ENCODE data around the gene SH3RF3. TPM values are rescaled to one million over a fixed set of nuclear protein-coding genes. Genes with fewer than 3 reads are reported as not detected.

SH3RF3 gene
- total and polyA plus RNA-seq, 4 experiments from 2014 or later, result 0.26 to 2.2 (median 2.1) TPM; not detected in 1

- CTCF ChIA-PET (ENCODE audit: partially characterized antibody), result interaction anchor here (0.7 kb wide), 1 partner anchor 9 kb away, joined by 3 read pairs; no protein-coding TSS in a partner anchor
- peaks cover 10 to 35% (median 25%) of the 10 kb centered on the region in 4 donors for H3K4me1 Mint-ChIP-seq
Observed at GRCh38 chr2:109142416-109143210, 13.6 kb downstream of the SH3RF3 start.

DNA sequence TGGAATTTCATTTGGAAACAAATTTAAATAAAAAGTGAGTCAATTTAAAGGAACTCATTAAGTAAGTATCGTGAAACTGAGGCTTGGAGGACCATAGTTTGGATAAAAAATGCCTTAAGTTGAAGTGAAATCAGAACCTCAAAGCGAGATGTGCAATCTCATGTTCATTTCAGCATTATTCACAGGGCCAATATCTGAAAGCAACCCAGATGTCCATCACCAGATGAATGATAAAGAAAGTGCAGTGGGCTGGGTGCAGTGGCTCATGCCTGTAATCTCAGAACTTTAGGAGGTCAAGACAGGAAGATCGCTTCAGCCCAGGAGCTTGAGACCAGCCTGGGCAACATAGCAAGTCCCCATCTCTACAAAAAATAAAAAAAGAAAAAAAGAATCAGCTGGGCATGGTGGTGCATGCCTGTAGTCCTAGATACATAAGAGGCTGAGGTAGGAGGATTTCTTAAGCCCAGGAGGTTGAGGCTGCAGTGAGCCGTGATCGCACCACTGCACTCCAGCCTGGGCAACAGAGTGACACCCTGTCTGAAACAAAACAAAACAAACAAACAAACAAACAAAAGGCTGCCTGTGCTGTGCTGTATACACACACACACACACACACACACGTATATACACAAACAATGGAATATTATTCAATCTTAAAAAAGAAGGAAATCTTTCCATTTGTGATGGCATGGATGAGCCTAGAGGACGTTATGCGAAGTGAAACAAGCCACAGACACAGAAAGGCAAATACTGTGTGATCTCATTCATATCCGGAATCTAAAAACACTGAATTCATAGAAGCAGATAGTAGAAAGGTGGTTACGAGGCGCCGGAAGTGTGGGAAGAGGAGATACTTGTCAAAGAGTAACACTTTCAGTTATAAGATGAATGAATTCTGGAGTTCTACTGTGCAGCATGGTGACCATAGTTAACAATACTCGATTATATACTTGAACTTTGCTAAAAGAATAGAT is 14.5 kb downstream of the SH3RF3 start:
- H3K36me3 ChIP-seq (ENCODE audit: insufficient read depth, low read length), result no peaks in the 10 kb centered on the region
- H3K4me1 ChIP-seq (ENCODE audit: insufficient read depth, low read length), result peaks cover 24% of the 10 kb centered on the region
- intact Hi-C loops (cut with micrococcal nuclease), result loop anchor here (2.0 to 5.0 kb wide), 3 partner anchors 15 to 111 kb away; partner anchors contain the start of gene SH3RF3
- H3K27me3 ChIP-seq (ENCODE audit: insufficient read depth, low read length), result peaks cover 3% of the 10 kb centered on the region
- Mint-ChIP-seq H3K4me1 (peaks cover 10 to 35% (median 25%) of the 10 kb centered on the region in 4 donors), H3K4me3 (peak overlapping the region; percentile 29 to 85 (median 64)), H3K27me3 (peaks cover 19 to 21% of the 10 kb centered on the region in 2 donors), H3K9me3 (no peaks in the 10 kb centered on the region), H3K36me3 (no peaks in the 10 kb centered on the region), H3K27ac (peak overlapping the region; percentile 45 to 90 (median 75))
- CTCF ChIA-PET (ENCODE audit: partially characterized antibody), result interaction anchor here (0.8 to 1.9 kb wide), 2 partner anchors 15 to 367 kb away, joined by 3 to 6 read pairs; no protein-coding TSS in a partner anchor
- peak overlapping the region in 1 of 2 donors; percentile 16 for H3K4me3 ChIP-seq (ENCODE audit: low read length in 2 of 2)
- H3K27ac ChIP-seq (ENCODE audit: low read depth, low read length), result no peak overlapping the region
- POLR2A ChIA-PET (ENCODE audit: partially characterized antibody), result interaction anchor here (2.0 kb wide), 1 partner anchor 112 kb away, joined by 7 read pairs; no protein-coding TSS in a partner anchor
- DNase-seq, result peak; percentile 73 to 87 (median 77)
- no peaks in the 10 kb centered on the region for H3K9me3 ChIP-seq (ENCODE audit: control insufficient read depth in 1 of 2, low read length in 2 of 2)

More at GRCh38 chr2:109142416-109143210, 13.6 kb downstream of the SH3RF3 start:
- Histone ChIP-seq H3K27ac (ENCODE audit: low read depth, low read length) (no peak overlapping the region), H3K4me1 (ENCODE audit: insufficient read depth, low read length) (peaks cover 24% of the 10 kb centered on the region), H3K4me3 (ENCODE audit: low read length in 2 of 2) (no peak overlapping the region), H3K27me3 (ENCODE audit: insufficient read depth, low read length) (peaks cover 3% of the 10 kb centered on the region), H3K9me3 (ENCODE audit: control insufficient read depth in 1 of 2, low read length in 2 of 2) (no peaks in the 10 kb centered on the region), H3K36me3 (ENCODE audit: insufficient read depth, low read length) (no peaks in the 10 kb centered on the region)
- Mint-ChIP-seq H3K4me3 (peak overlapping the region in 4 of 8 donors; percentile 42 to 85 (median 60)), H3K36me3 (no peaks in the 10 kb centered on the region), H3K27me3 (peaks cover 19 to 24% of the 10 kb centered on the region in 2 donors), H3K9me3 (no peaks in the 10 kb centered on the region), H3K27ac (peak overlapping the region in 4 of 7 donors; percentile 45 to 90 (median 56))
- POLR2A ChIA-PET (ENCODE audit: partially characterized antibody), result no interaction called here
- DNase-seq, result no peak
- intact Hi-C loops (cut with micrococcal nuclease), result loop anchor here (5.0 kb wide), 1 partner anchor 110 kb away; no protein-coding TSS in a partner anchor

GRCh38 chr2:109144271-109144670 is 15.3 kb downstream of the SH3RF3 start:
- intact Hi-C loops (cut with micrococcal nuclease), result loop anchor here (2.0 to 5.0 kb wide), 3 partner anchors 15 to 112 kb away; partner anchors contain the start of gene SH3RF3
- ChIA-PET CTCF (ENCODE audit: partially characterized antibody) (interaction anchor here (0.8 to 1.9 kb wide), 2 partner anchors 16 to 366 kb away, joined by 3 to 6 read pairs; no protein-coding TSS in a partner anchor), POLR2A (ENCODE audit: partially characterized antibody) (interaction anchor here (2.0 kb wide), 1 partner anchor 113 kb away, joined by 7 read pairs; no protein-coding TSS in a partner anchor)
- peak; percentile 61 to 78 (median 70) for DNase-seq
- Mint-ChIP-seq H3K36me3 (no peaks in the 10 kb centered on the region), H3K4me3 (peak overlapping the region in 6 of 8 donors; percentile 10 to 83 (median 48)), H3K27me3 (peaks cover 19 to 20% of the 10 kb centered on the region in 2 donors), H3K27ac (peak overlapping the region; percentile 31 to 93 (median 72)), H3K9me3 (no peaks in the 10 kb centered on the region), H3K4me1 (peaks cover 10 to 35% (median 25%) of the 10 kb centered on the region in 4 donors)
- Histone ChIP-seq H3K36me3 (ENCODE audit: insufficient read depth, low read length) (no peaks in the 10 kb centered on the region), H3K4me1 (ENCODE audit: insufficient read depth, low read length) (peaks cover 24% of the 10 kb centered on the region), H3K9me3 (ENCODE audit: control insufficient read depth in 1 of 2, low read length in 2 of 2) (no peaks in the 10 kb centered on the region), H3K27me3 (ENCODE audit: insufficient read depth, low read length) (peaks cover 3% of the 10 kb centered on the region), H3K4me3 (ENCODE audit: low read length in 2 of 2) (no peak overlapping the region), H3K27ac (ENCODE audit: low read depth, low read length) (no peak overlapping the region)

GRCh38 chr2:109144721-109145120 is 15.7 kb downstream of the SH3RF3 start:
- H3K36me3 Mint-ChIP-seq, result no peaks in the 10 kb centered on the region
- peaks cover 10 to 35% (median 25%) of the 10 kb centered on the region in 4 donors for H3K4me1 Mint-ChIP-seq
- Histone ChIP-seq H3K4me1 (ENCODE audit: insufficient read depth, low read length) (peaks cover 24% of the 10 kb centered on the region), H3K27me3 (ENCODE audit: insufficient read depth, low read length) (peaks cover 3% of the 10 kb centered on the region), H3K27ac (ENCODE audit: low read depth, low read length) (no peak overlapping the region), H3K9me3 (ENCODE audit: control insufficient read depth in 1 of 2, low read length in 2 of 2) (no peaks in the 10 kb centered on the region), H3K4me3 (ENCODE audit: low read length in 2 of 2) (no peak overlapping the region), H3K36me3 (ENCODE audit: insufficient read depth, low read length) (no peaks in the 10 kb centered on the region)
- H3K4me3 Mint-ChIP-seq, result peak overlapping the region in 3 of 8 donors; percentile 38 to 83 (median 50)
- no peaks in the 10 kb centered on the region for H3K9me3 Mint-ChIP-seq
- POLR2A ChIA-PET (ENCODE audit: partially characterized antibody), result interaction anchor here (2.0 kb wide), 1 partner anchor 113 kb away, joined by 7 read pairs; no protein-coding TSS in a partner anchor
- intact Hi-C loops (cut with micrococcal nuclease), result loop anchor here (2.0 to 5.0 kb wide), 3 partner anchors 16 to 112 kb away; partner anchors contain the start of gene SH3RF3
- CTCF ChIA-PET (ENCODE audit: partially characterized antibody), result interaction anchor here (1.9 kb wide), 1 partner anchor 365 kb away, joined by 6 read pairs; no protein-coding TSS in a partner anchor
- H3K27me3 Mint-ChIP-seq, result peaks cover 16% of the 10 kb centered on the region in 2 donors
- H3K27ac Mint-ChIP-seq, result peak overlapping the region; percentile 31 to 93 (median 72)
- DNase-seq, result no peak

DNA sequence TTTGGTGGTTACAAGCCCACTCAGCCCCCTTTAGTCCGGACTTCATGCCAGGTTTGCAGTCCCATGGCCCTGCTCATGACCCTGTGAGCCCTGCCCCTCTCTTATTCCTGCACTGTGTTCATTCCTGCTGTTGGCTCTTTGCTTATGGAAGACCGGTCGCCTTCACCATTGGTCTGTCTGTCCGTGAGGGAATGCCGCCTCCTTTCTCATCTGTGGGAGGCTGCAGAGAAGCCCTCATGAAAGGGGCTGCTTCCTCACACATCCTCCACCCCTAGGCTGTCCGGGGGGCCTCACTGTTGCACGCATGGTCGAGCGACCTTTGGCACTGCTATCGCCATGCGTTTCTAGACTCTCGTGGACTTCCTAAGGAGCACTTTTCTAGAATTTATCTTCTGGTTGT is 16.3 kb downstream of the SH3RF3 start:
- no peak for DNase-seq
- peak overlapping the region in 2 of 8 donors; percentile 17 to 50 for H3K4me3 Mint-ChIP-seq
- H3K27ac Mint-ChIP-seq, result peak overlapping the region in 3 of 7 donors; percentile 31 to 57 (median 53)
- peaks cover 10 to 35% (median 25%) of the 10 kb centered on the region in 4 donors for H3K4me1 Mint-ChIP-seq
- ChIA-PET POLR2A (ENCODE audit: partially characterized antibody) (interaction anchor here (2.0 kb wide), 1 partner anchor 114 kb away, joined by 7 read pairs; no protein-coding TSS in a partner anchor), CTCF (ENCODE audit: partially characterized antibody) (interaction anchor here (1.9 kb wide), 1 partner anchor 365 kb away, joined by 6 read pairs; no protein-coding TSS in a partner anchor)
- Histone ChIP-seq H3K9me3 (ENCODE audit: control insufficient read depth in 1 of 2, low read length in 2 of 2) (no peaks in the 10 kb centered on the region), H3K4me3 (ENCODE audit: low read length in 2 of 2) (no peak overlapping the region), H3K36me3 (ENCODE audit: insufficient read depth, low read length) (no peaks in the 10 kb centered on the region), H3K4me1 (ENCODE audit: insufficient read depth, low read length) (peaks cover 24% of the 10 kb centered on the region), H3K27ac (ENCODE audit: low read depth, low read length) (no peak overlapping the region), H3K27me3 (ENCODE audit: insufficient read depth, low read length) (peaks cover 3% of the 10 kb centered on the region)
- peaks cover 19 to 20% of the 10 kb centered on the region in 2 donors for H3K27me3 Mint-ChIP-seq
- H3K36me3 Mint-ChIP-seq, result no peaks in the 10 kb centered on the region
- no peaks in the 10 kb centered on the region for H3K9me3 Mint-ChIP-seq
- intact Hi-C loops (cut with micrococcal nuclease), result loop anchor here (2.0 kb wide), 2 partner anchors 16 to 70 kb away; partner anchors contain the start of gene SH3RF3

GRCh38 chr2:109147405-109147804 is 18.4 kb downstream of the SH3RF3 start:
- Histone ChIP-seq H3K4me3 (ENCODE audit: low read length in 2 of 2) (no peak overlapping the region), H3K36me3 (ENCODE audit: insufficient read depth, low read length) (no peaks in the 10 kb centered on the region), H3K27ac (ENCODE audit: low read depth, low read length) (no peak overlapping the region), H3K9me3 (ENCODE audit: control insufficient read depth in 1 of 2, low read length in 2 of 2) (no peaks in the 10 kb centered on the region), H3K4me1 (ENCODE audit: insufficient read depth, low read length) (peaks cover 24% of the 10 kb centered on the region), H3K27me3 (ENCODE audit: insufficient read depth, low read length) (peaks cover 3% of the 10 kb centered on the region)
- Mint-ChIP-seq H3K27ac (peak overlapping the region in 1 of 7 donors; percentile 38), H3K4me3 (no peak overlapping the region), H3K27me3 (peaks cover 16% of the 10 kb centered on the region in 2 donors), H3K4me1 (peaks cover 10 to 37% (median 27%) of the 10 kb centered on the region in 4 donors), H3K9me3 (no peaks in the 10 kb centered on the region), H3K36me3 (no peaks in the 10 kb centered on the region)
- ChIA-PET POLR2A (ENCODE audit: partially characterized antibody) (interaction anchor here (1.1 kb wide), 1 partner anchor 116 kb away, joined by 3 read pairs; no protein-coding TSS in a partner anchor), CTCF (ENCODE audit: partially characterized antibody) (no interaction called here)
- no peak for DNase-seq
- intact Hi-C loops (cut with micrococcal nuclease), result no loop called here
